SIG-M5 treated with dmso at 0.1 percent for 504 hours (cell line): ENCODE measurements around the gene GPHN.
"Not testable (repeated sequence)": the region's sequence is repeated elsewhere in the genome, so short reads cannot be mapped to it uniquely, and the experiment has no call there.

Experiments
- DNase-seq: peaks from one replicate; lab custom pipeline; 2025; ENCODE audit not compliant: unreplicated experiment; lab: John Stamatoyannopoulos, UW

GPHN gene

DNA sequence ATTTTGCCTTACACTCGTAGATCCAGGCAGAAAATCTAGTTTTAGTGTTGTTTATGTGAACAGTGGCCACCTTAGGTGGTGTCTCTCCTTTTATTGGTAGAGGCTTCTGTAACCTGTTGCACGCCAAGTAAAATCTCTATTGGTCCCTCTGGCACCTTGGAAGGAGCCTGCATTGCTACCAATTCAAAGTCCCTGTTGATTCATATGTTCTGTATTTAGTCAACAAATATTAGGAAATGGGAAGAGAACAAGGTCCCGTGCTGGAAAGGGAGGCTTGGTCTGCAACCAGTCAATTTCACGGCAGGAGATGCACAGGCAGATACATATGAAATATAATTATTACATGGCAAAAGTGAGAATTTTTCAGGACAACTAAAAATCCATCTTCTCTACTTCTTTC, 6.4 kb upstream of the GPHN start:
- DNase-seq, result no peak

GRCh38 chr14:66502836-66503235, 5.1 kb upstream of the GPHN start:
- not testable (repeated sequence) for DNase-seq

DNA sequence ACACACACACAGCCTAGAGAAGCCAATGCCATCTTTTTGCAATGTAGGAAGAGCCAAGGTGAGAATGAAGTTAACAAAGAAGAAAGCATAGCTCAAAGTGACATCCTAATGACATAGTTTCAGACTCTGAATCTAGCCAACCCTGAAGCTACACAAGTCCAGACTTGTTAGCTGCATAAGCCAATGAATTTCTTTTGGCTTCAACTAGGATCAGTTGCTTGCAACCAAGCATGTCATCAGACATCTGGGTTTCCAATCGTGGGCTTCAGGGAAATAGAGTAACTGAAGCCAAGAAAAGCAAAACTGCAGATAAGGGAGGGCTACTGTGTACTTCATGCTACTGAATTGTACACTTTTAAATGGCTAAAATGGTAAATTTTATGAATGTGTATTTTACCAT, 4.4 kb upstream of the GPHN start:
- no peak for DNase-seq

DNA sequence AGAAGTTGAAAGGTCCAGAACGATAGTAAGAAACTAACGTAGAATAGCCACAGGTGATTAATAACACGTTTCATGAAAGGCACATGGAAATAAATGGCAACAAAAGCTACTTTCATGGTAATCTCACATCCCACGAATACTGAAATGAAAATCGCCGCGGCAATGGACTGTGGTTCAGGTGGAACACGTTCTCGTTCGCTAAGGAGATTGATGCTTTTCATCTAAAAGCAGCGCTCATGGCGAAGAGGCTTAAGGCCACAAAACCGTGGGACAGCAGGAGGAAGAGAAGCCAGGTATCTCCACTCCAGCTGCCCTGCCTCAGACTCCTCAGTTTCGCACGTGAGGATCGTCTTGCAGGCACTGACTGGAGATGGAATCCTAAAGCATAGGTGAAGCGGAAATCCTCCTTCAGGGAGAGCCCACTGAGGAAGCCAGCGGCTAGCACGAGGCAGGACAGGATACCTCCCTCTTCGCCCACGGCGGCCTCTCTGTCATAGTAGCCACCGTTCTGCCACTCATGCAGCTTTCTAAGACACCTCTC, 696 bp upstream of the GPHN start:
- peak; percentile 66 for DNase-seq

- no peak for DNase-seq
Observed at GRCh38 chr14:66508547-66508845, 549 bp downstream of the GPHN start.

DNA sequence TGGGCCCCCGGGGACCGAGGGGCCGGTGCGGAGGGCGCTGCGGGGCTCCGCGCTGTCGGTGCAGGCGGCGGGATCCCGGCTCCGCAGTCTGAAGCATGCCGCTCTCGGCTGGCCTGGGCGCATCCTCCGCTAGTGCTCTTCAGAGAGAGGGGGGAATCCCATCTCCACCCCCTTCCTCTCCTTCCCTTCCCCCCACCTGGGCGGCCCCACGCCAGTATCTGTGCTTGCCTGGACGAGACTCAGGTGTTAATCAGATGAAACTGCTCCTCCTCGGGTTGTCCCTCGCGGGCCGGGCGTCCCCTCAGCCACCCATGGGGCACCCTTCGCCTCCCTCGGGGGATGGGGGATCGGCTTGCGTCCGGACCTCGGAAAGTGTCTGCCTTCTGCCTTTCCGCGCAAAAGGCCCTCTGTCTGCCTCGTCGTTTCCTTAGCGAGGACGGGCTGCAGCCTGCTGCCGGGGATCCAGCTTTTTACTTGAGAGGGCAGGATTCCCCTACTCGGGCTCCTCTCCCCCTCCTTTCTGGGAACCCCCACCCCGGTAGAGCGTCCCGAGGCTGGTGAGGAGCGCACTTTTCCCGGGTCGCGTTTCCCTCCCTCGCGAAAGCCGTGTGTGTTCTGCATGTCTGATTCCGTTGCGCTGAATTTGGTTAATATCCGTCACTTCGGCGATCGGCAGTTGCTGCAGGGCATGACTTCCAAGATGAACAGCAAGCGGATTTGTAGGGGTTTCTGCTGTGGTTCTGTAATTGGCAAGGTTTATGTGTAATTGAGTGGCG, 1.1 kb downstream of the GPHN start:
- DNase-seq, result no peak

DNA sequence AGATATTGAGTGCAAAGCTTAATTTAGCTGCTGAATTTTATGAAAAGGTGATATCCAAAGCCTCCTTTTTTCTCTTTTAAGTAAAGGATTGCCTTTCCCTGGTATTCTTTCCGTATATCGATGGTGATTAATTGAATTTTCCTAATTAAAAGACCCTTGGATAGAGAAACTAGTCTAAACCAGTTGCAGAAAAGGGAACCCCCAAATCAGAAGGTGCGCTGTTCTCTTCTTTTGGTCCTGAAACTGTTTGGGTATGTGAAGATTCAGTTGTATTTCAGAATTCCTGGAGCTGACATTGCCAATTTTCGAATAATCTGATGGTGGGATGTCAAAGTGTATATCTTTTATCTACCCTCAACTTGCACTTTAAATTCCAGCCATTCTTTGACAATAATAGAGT, 1.9 kb downstream of the GPHN start:
- no peak for DNase-seq

DNA sequence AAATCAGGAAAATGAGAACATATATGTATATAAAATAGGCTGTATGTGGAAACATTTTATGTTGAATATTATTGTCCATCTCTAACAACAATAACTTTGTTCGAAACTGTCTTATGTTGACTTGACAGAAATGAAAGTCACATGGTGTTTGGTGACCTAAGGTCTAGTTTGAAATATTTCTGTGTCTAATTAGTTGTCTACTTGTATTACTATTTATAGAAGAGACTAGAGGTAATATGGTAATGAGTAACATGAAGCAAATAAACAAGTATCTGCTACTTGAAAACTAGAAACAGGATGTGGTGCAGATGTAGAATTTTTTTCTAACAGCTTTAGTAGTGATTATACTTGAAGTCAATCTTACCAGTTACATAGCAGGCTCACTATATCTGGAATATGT, 3.9 kb downstream of the GPHN start:
- no peak for DNase-seq

- peak; percentile 95 for DNase-seq
Observed at GRCh38 chr14:66514213-66514612, 6.3 kb downstream of the GPHN start.

GRCh38 chr14:66530526-66530925, 22.6 kb downstream of the GPHN start:
- DNase-seq, result no peak

DNA sequence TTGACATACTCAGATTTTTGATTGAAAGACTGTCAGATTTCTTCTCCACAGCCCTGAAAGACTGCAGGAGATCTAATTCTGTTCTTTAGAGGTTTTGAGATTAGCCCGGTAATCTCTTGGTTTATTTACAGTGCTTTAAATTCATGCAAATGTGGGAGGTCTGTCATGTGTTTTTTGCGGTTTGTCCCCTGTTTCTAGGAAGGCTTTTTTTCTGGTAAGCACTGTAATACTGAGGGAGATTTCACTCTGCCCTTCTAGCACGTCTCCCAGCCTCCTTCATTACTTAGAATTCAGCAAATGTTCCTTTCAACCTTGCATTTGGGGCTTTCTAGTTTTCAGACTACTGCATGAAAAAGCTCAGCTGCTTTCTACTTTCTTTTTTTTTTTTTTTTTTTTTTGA, 31.1 kb downstream of the GPHN start:
- no peak for DNase-seq

- DNase-seq, result no peak
Observed at GRCh38 chr14:66540038-66540437, 32.1 kb downstream of the GPHN start.

- no peak for DNase-seq
Observed at GRCh38 chr14:66541627-66542026, 33.7 kb downstream of the GPHN start.

- no peak for DNase-seq
Observed at GRCh38 chr14:66543996-66544395, 36.0 kb downstream of the GPHN start.

GRCh38 chr14:66545191-66545590, 37.2 kb downstream of the GPHN start:
- not testable (repeated sequence) for DNase-seq

- not testable (repeated sequence) for DNase-seq
Observed at GRCh38 chr14:66545751-66546150, 37.8 kb downstream of the GPHN start.

- no peak for DNase-seq
Observed at GRCh38 chr14:66563731-66564130, 55.8 kb downstream of the GPHN start.

DNA sequence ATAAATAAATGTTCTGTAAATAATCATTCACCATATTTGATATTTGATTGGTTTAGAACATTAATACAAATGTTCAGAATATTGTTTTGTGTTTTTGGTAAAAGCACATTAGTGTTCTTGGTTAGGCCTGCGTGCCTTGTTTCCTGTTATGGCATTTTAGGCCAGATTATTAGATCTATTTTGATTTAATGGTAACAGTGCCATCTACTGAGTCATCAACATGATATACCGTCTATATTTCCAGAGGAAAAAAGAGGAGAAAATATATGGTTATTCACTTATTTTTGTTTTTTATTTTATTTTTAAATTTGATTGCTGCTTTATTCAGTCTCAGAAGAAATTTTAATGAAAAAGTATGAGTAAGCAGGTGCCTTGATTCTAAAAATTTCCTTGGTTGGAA, 60.3 kb downstream of the GPHN start:
- DNase-seq, result no peak

DNA sequence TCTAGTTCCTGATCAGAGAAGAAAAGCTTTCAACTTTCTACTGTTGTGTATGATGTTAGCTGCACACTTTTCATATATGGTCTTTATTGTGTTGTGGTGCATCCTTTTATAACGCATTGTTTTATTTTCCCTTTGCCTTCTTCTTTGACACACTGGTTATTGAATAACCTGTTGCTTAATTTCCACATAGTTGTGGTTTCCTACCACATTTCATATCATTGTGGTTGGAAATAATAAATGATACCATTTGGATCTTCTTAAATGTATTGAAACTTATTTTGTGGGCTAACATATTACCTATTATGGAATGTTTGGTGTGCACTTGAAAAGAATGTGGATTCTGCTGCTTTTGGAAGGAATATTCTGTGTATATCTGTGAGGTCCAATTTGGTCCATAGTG, 64.9 kb downstream of the GPHN start:
- DNase-seq, result no peak

DNA sequence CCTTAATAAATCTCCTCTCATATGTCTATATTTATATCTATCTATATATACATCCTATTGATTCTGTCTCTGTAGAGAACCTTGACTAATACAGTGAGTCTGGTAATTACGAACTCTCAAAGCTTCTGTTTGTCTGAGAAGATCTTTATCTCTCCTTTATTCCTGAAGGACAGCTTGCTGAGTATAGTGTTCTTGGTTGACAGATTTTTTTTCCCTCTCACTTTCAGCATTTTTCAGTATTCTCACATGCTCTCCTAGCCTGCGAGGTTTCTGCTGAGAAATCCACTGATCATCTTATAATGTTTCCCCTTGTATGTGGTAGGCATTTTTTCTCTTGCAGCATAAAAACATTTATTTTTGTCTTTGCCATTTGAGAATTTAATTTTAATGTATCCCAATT, 67.1 kb downstream of the GPHN start:
- DNase-seq, result no peak

DNA sequence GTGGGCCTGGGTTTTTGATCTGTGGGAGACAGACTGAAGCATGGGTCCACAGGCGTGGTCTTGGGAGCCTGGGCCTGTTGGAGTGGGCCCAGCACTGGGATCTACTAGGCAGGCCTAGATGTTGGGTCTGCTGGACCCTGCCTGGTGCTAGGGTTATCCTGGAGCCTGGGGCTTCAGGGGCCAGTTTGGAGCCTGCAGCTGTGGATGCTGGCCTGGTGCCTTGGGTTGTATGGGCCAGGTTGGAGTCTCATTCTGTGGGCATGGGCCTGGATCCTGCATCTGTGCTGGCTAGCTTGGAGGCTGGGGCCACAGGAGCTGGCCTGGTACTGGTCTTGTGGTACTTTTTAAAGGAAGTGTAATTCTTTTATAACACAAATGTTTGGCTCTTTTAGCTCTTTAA, 68.0 kb downstream of the GPHN start:
- DNase-seq, result no peak

DNA sequence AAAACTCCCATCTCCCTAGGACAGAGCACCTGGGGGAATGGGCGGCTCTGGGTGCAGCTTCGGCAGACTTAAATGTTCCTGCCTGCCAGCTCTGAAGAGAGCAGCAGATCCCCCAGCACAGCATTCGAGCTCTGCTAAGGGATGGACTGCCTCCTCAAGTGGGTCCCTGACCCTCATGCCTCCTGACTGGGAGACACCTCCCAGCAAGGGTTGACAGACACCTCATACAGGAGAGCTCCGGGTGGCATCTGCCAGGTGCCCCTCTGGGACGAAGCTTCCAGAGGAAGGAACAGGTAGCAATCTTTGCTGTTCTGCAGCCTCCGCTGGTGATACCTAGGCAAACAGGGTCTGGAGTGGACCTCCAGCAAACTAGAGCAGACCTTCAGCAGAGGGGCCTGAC, 79.8 kb downstream of the GPHN start:
- not testable (repeated sequence) for DNase-seq

DNA sequence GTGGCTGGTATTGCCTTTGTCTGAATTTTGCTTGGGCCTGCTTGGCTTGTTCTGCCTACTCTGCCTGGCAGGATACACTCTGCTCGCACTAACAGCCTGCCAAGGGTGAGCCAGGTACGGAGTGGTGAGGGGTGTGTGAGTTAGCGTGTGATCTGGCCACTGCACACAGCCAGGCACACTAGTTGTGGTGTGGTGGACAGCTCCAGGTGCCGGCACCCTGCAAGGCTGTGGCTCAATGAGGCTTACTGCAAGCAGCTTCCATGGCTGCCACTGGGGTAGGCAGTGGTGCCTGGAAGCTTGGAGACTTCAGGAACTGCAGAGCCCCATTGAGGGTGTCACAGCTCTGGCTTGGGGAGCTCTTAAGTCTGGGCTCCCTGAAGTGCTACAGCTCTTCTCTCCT, 87.4 kb downstream of the GPHN start:
- no peak for DNase-seq
